Measurements from ENCODE around the gene MRI1. TPM values are rescaled to one million over a fixed set of nuclear protein-coding genes. Genes with fewer than 3 reads are reported as not detected.

Gene MRI1
- total and polyA plus RNA-seq, 2 donors (not counting 1 experiment from before 2014, with no cell fraction given) = 75.5 to 118 TPM

- peaks cover 3% of the 10 kb centered on the region for H3K79me2 ChIP-seq (ENCODE audit: control insufficient read depth, insufficient read depth, low read length)
These were observed 38.7 kb downstream of the MRI1 start for GRCh38 chr19:13803038-13803437.

More at GRCh38 chr19:13803038-13803437, 38.7 kb downstream of the MRI1 start:
- Histone ChIP-seq H3K36me3 (replicated peaks in 1 of 2; ENCODE audit: control extremely low read depth in 1 of 2, control insufficient read depth in 1 of 2, extremely low read depth in 1 of 2, insufficient read depth in 2 of 2, low read length in 1 of 2) (peaks cover 3 to 10% of the 10 kb centered on the region in 2 experiments), H3K4me3 (ENCODE audit: control extremely low read depth in 1 of 5, extremely low read depth in 1 of 5, insufficient read depth in 1 of 5, low read depth in 2 of 5, low read length in 4 of 5) (no peak overlapping the region), H3K4me2 (replicated peaks; ENCODE audit: low read depth, low read length, poor library complexity, severe bottlenecking) (no peak overlapping the region), H3K27ac (ENCODE audit: low read length in 2 of 2) (no peak overlapping the region), H3K9ac (ENCODE audit: low read length) (no peak overlapping the region), H4K20me1 (ENCODE audit: control insufficient read depth, insufficient read depth, low read length, poor library complexity, severe bottlenecking) (no peaks in the 10 kb centered on the region), H3K4me1 (ENCODE audit: control insufficient read depth in 2 of 2, insufficient read depth in 2 of 2, low read length in 2 of 2) (no peaks in the 10 kb centered on the region), H2AFZ (ENCODE audit: insufficient read depth, low read depth, low read length, poor library complexity, severe bottlenecking) (no peak overlapping the region), H3K27me3 (replicated peaks in 1 of 4; ENCODE audit: control extremely low read depth in 1 of 4, control insufficient read depth in 3 of 4, insufficient read depth in 4 of 4, low read length in 3 of 4) (no peaks in the 10 kb centered on the region), H3K9me3 (ENCODE audit: control extremely low read depth in 1 of 3, control insufficient read depth in 2 of 3, insufficient read depth in 1 of 3, low read length in 2 of 3) (no peaks in the 10 kb centered on the region)
- no peak for DNase-seq
- no peak for ATAC-seq (ENCODE audit: low read depth)
- TF ChIP-seq EZH2 (IDR thresholded peaks at IDR 0.05; ENCODE audit: borderline replicate concordance, insufficient read depth, low read depth, low read length, poor library complexity, severe bottlenecking) (no peak), CTCF (IDR thresholded peaks at IDR 0.05) (no peak)
- ChIA-PET CTCF (interaction anchor here (0.9 to 1.5 kb wide), 2 partner anchors 59 to 60 kb away, joined by 4 to 5 read pairs; no protein-coding TSS in a partner anchor), POLR2A (no interaction called here)
- Mint-ChIP-seq H3K9me3 (ENCODE audit: insufficient read depth) (no peaks in the 10 kb centered on the region), H3K27ac (no peak overlapping the region), H3K4me3 (no peak overlapping the region), H3K27me3 (no peaks in the 10 kb centered on the region), H3K4me1 (no peaks in the 10 kb centered on the region)
- WGBS (ENCODE audit: insufficient coverage) = 96% methylated on average over 6 of the region's 9 CpGs
- intact Hi-C loops (cut with micrococcal nuclease) = no loop called here

Data from B cell (primary cell).